Mucosa of descending colon (tissue), 3 donors: ENCODE data around the gene C2orf76. TPM values are rescaled to one million over a fixed set of nuclear protein-coding genes. Genes with fewer than 3 reads are reported as not detected.

ENCODE experiments used
- ATAC-seq: fragments of 200-7000 bp; cut with Tn5 transposase; one replicate; pipeline ENCODE4 v1.9.1; 2020; ENCODE audit warnings: mild to moderate bottlenecking, moderate library complexity
- DNase-seq, 3 donors: peaks; one replicate each; pipeline ENCODE4 v3.0.0-alpha.2; 2020
- H3K36me3 ChIP-seq: fragments of 200-600 bp; one replicate; pipeline ENCODE4 v1.8.0; 2021; ENCODE audit warnings: low read depth, mild to moderate bottlenecking
- H3K4me1 ChIP-seq: fragments of 200-600 bp; one replicate; pipeline ENCODE4 v1.8.0; 2021; ENCODE audit warnings: low read depth, mild to moderate bottlenecking
- H3K4me3 ChIP-seq: fragments of 200-600 bp; one replicate; pipeline ENCODE4 v1.8.0; 2021; ENCODE audit warnings: mild to moderate bottlenecking
- H3K9me3 ChIP-seq: fragments of 200-600 bp; one replicate; pipeline ENCODE4 v1.8.0; 2021; ENCODE audit warnings: mild to moderate bottlenecking
- CTCF ChIP-seq: fragments of 200-600 bp; IDR thresholded peaks from one replicate; pipeline ENCODE4 v1.8.0; 2022; ENCODE audit warnings: antibody characterized with exemption, mild to moderate bottlenecking
- intact Hi-C, 2 donors: fragments of 100-400 bp; cut with DNase I in 1 of 2; cut with micrococcal nuclease in 1 of 2; formaldehyde crosslinking; loops; one replicate each; pipeline versions ENCODE4 v1.11.0 to v1.11.1; 2022; cut with DNase I, micrococcal nuclease
- total RNA-seq, 3 donors: library from RNA; stranded (reverse); fragmentation: NEBNext Ultra II Directional in 2 of 3; extraction: Animal tissue kit (Norgen Biotek cat#: 25700) in 2 of 3; gene quantifications; one replicate each; pipeline versions ENCODE4 v1.2.1 to v1.2.4, GENCODE V29; 2021 to 2023
- donor health status: DM: no; HTN: no; CAD: no; lungs with moderate emphysema.
- donor health status: DM: no; HTN: no; CAD: no.
- donor health status: DM: no; HTN: yes; CAD: no.

The C2orf76 gene
- total RNA-seq, 3 donors from 2014 or later, result 5.4 to 11.2 (median 5.5) TPM

GRCh38 chr2:119308793-119309330 lies 57.8 kb downstream of the C2orf76 start:
- no peak for TF ChIP-seq CTCF
- H3K36me3 ChIP-seq, result no peaks in the 10 kb centered on the region
- H3K9me3 ChIP-seq, result no peaks in the 10 kb centered on the region
- no peak for DNase-seq
- peaks cover 19% of the 10 kb centered on the region for H3K4me1 ChIP-seq
- no peak for ATAC-seq
- intact Hi-C loops, result no loop called here
- H3K4me3 ChIP-seq, result no peak overlapping the region

- ATAC-seq (no peak), DNase-seq (no peak)
- TF ChIP-seq CTCF, result no peak
- intact Hi-C loops, result no loop called here
- no peak overlapping the region for H3K4me3 ChIP-seq
- H3K36me3 ChIP-seq, result no peaks in the 10 kb centered on the region
- peaks cover 8% of the 10 kb centered on the region for H3K4me1 ChIP-seq
- no peaks in the 10 kb centered on the region for H3K9me3 ChIP-seq
Observed at GRCh38 chr2:119307419-119308140, 59.1 kb downstream of the C2orf76 start.

GRCh38 chr2:119306196-119306590 lies 60.4 kb downstream of the C2orf76 start:
- H3K9me3 ChIP-seq, result no peaks in the 10 kb centered on the region
- H3K4me1 ChIP-seq, result peaks cover 6% of the 10 kb centered on the region
- no peak overlapping the region for H3K4me3 ChIP-seq
- DNase-seq (no peak), ATAC-seq (no peak)
- no peaks in the 10 kb centered on the region for H3K36me3 ChIP-seq
- intact Hi-C loops, result no loop called here
- no peak for TF ChIP-seq CTCF

GRCh38 chr2:119305497-119306195 lies 61.0 kb downstream of the C2orf76 start:
- H3K36me3 ChIP-seq, result no peaks in the 10 kb centered on the region
- H3K4me1 ChIP-seq, result peaks cover 6% of the 10 kb centered on the region
- no peaks in the 10 kb centered on the region for H3K9me3 ChIP-seq
- no peak for TF ChIP-seq CTCF
- ATAC-seq (peak; percentile 99), DNase-seq (peak in 1 of 3 donors; percentile 44)
- intact Hi-C loops, result no loop called here
- H3K4me3 ChIP-seq, result no peak overlapping the region

- DNase-seq, result no peak
- intact Hi-C loops, result no loop called here
- Histone ChIP-seq H3K4me3 (no peak overlapping the region), H3K9me3 (no peaks in the 10 kb centered on the region), H3K4me1 (peaks cover 6% of the 10 kb centered on the region), H3K36me3 (no peaks in the 10 kb centered on the region)
- TF ChIP-seq CTCF, result no peak
- peak; percentile 43 for ATAC-seq
Observed at GRCh38 chr2:119304847-119305246, 61.8 kb downstream of the C2orf76 start.
